A673 (cell line): ENCODE data around the gene RAB8B.

Source experiments
- CTCF ChIP-seq: fragments of 300-800, 200-600 bp; sonication (generic); conservative IDR thresholded peaks from 2 replicates; pipeline ENCODE4 v1.5.1; 2017; ENCODE audit warnings: low read depth, mild to moderate bottlenecking, antibody characterized with exemption, low read length, moderate library complexity, mixed read lengths
- EZH2 ChIP-seq: fragments of 200-600 bp; sonication (generic); IDR thresholded peaks from 2 replicates; pipeline ENCODE4 v1.6.1; 2017; ENCODE audit warnings: borderline replicate concordance, low read depth, mild to moderate bottlenecking, mixed read lengths, antibody characterized with exemption, low read length; ENCODE audit not compliant: poor library complexity, severe bottlenecking

- TF ChIP-seq CTCF: no peak
- no peak for TF ChIP-seq EZH2
These were observed 7.8 kb upstream of the RAB8B start for GRCh38 chr15:63181648-63182047.
